Measurements from ENCODE around the gene NINL. TPM values are rescaled to one million over a fixed set of nuclear protein-coding genes. Genes with fewer than 3 reads are reported as not detected.

Gene NINL
- total RNA-seq, 4 donors from 2014 or later: 4.0 to 16.5 (median 7.9) TPM

- Histone ChIP-seq H3K9me3 (no peaks in the 10 kb centered on the region), H3K36me3 (peaks cover 0 to 1% (median 0%) of the 10 kb centered on the region in 3 donors), H3K4me1 (no peaks in the 10 kb centered on the region), H3K4me3 (no peak overlapping the region), H3K27me3 (no peaks in the 10 kb centered on the region), H3K27ac (no peak overlapping the region)
- no peak for TF ChIP-seq CTCF (IDR thresholded peaks at IDR 0.05)
- TF ChIP-seq POLR2A (IDR thresholded peaks at IDR 0.05): no peak
- no peak for DNase-seq
Observed at GRCh38 chr20:25493137-25493536, 92.2 kb downstream of the NINL start.

- H3K27ac ChIP-seq: no peak overlapping the region
- peaks cover 0 to 7% (median 0%) of the 10 kb centered on the region in 3 donors for H3K36me3 ChIP-seq
Observed at GRCh38 chr20:25491446-25492038, 93.8 kb downstream of the NINL start.

GRCh38 chr20:25490656-25491445, 94.5 kb downstream of the NINL start:
- no peak for DNase-seq
- TF ChIP-seq POLR2A (IDR thresholded peaks at IDR 0.05) (no peak), CTCF (IDR thresholded peaks at IDR 0.05) (no peak)
- Histone ChIP-seq H3K9me3 (no peaks in the 10 kb centered on the region), H3K27me3 (no peaks in the 10 kb centered on the region), H3K36me3 (peaks cover 0 to 7% (median 0%) of the 10 kb centered on the region in 3 donors), H3K4me1 (no peaks in the 10 kb centered on the region), H3K4me3 (no peak overlapping the region), H3K27ac (no peak overlapping the region)

More at GRCh38 chr20:25491446-25492038, 93.8 kb downstream of the NINL start:
- no peaks in the 10 kb centered on the region for H3K9me3 ChIP-seq
- H3K4me1 ChIP-seq: no peaks in the 10 kb centered on the region
- H3K4me3 ChIP-seq: no peak overlapping the region
- no peak for DNase-seq
- no peaks in the 10 kb centered on the region for H3K27me3 ChIP-seq
- TF ChIP-seq CTCF (IDR thresholded peaks at IDR 0.05): no peak
- TF ChIP-seq POLR2A (IDR thresholded peaks at IDR 0.05): no peak

GRCh38 chr20:25489221-25489871, 96.0 kb downstream of the NINL start:
- no peaks in the 10 kb centered on the region for H3K4me1 ChIP-seq
- TF ChIP-seq POLR2A (IDR thresholded peaks at IDR 0.05) (no peak), CTCF (IDR thresholded peaks at IDR 0.05) (no peak)
- no peaks in the 10 kb centered on the region for H3K9me3 ChIP-seq
- no peak overlapping the region for H3K4me3 ChIP-seq
- DNase-seq: no peak
- peaks cover 0 to 7% (median 0%) of the 10 kb centered on the region in 3 donors for H3K36me3 ChIP-seq
- no peak overlapping the region for H3K27ac ChIP-seq
- no peaks in the 10 kb centered on the region for H3K27me3 ChIP-seq

- Histone ChIP-seq H3K4me3 (no peak overlapping the region), H3K27ac (no peak overlapping the region), H3K9me3 (no peaks in the 10 kb centered on the region), H3K36me3 (peaks cover 0 to 7% (median 0%) of the 10 kb centered on the region in 3 donors), H3K27me3 (no peaks in the 10 kb centered on the region), H3K4me1 (no peaks in the 10 kb centered on the region)
- no peak for TF ChIP-seq POLR2A (IDR thresholded peaks at IDR 0.05)
- no peak for TF ChIP-seq CTCF (IDR thresholded peaks at IDR 0.05)
- DNase-seq: no peak
Observed at GRCh38 chr20:25487975-25488374, 97.4 kb downstream of the NINL start.

Data from Peyer's patch (tissue), 4 donors.